H1 (cell line): ENCODE measurements around the gene GTF2IRD1. TPM values are rescaled to one million over a fixed set of nuclear protein-coding genes. Genes with fewer than 3 reads are reported as not detected.

Experiments
- CTCF ChIA-PET: fragments of 300-600 bp; sonication (Branson Sonifier 250); formaldehyde crosslinking; loops from one replicate; lab custom pipeline; 2021; ENCODE audit not compliant: partially characterized antibody; lab: Charles Lee
- POLR2A ChIA-PET: fragments of 300-600 bp; sonication (Branson Sonifier 250); formaldehyde crosslinking; loops from one replicate; lab custom pipeline; 2021; ENCODE audit warnings: inconsistent platforms; ENCODE audit not compliant: partially characterized antibody; lab: Charles Lee
- DNase-seq, 2 experiments: peaks; one replicate each; pipeline versions ENCODE4 v3.0.0 to v3.0.0-alpha.2; 2010 to 2022; ENCODE audit warnings: low spot score in 2 of 2, low read depth in 1 of 2, mixed read lengths in 1 of 2
- FAIRE-seq: peaks from 2 replicates; lab custom pipeline; 2011; peaks lifted over from hg19 to GRCh38; lab: Jason Lieb, UNC
- H2AFZ ChIP-seq: 2 replicates; pipeline ENCODE4 v1.8.1; 2012; ENCODE audit warnings: low read length, inconsistent platforms
- H2AK5ac ChIP-seq: 2 replicates; pipeline ENCODE4 v1.6.1; 2013; ENCODE audit warnings: low read depth, low read length
- H2BK120ac ChIP-seq: replicated peaks from 2 replicates; pipeline ENCODE3; 2013; ENCODE audit warnings: low read depth, low read length, inconsistent platforms
- H2BK12ac ChIP-seq: 2 replicates; pipeline ENCODE4 v1.6.1; 2013; ENCODE audit warnings: low read depth, low read length
- H2BK15ac ChIP-seq: 2 replicates; pipeline ENCODE4 v1.6.1; 2013; ENCODE audit warnings: low read length
- H2BK20ac ChIP-seq: 2 replicates; pipeline ENCODE4 v1.6.1; 2013; ENCODE audit warnings: low read length
- H2BK5ac ChIP-seq: 2 replicates; pipeline ENCODE4 v1.6.1; 2013; ENCODE audit warnings: low read depth, low read length
- H3K14ac ChIP-seq: 2 replicates; pipeline ENCODE4 v1.6.1; 2013; ENCODE audit warnings: inconsistent platforms; ENCODE audit not compliant: insufficient read length
- H3K18ac ChIP-seq: 2 replicates; pipeline ENCODE4 v1.6.1; 2013; ENCODE audit warnings: low read length; ENCODE audit errors: extremely low read depth
- H3K23ac ChIP-seq: 2 replicates; pipeline ENCODE4 v1.6.1; 2013; ENCODE audit warnings: inconsistent platforms; ENCODE audit not compliant: insufficient read length
- H3K23me2 ChIP-seq: 2 replicates; pipeline ENCODE4 v1.6.1; 2013; ENCODE audit warnings: low read depth, low read length
- H3K27ac ChIP-seq: 2 replicates; pipeline ENCODE4 v1.6.1; 2011; ENCODE audit warnings: low read depth, low read length, inconsistent platforms
- H3K27me3 ChIP-seq, 4 experiments: replicated peaks in 1 of 4; 1 replicate in 1 of 4; 2 replicates in 3 of 4; pipeline versions ENCODE4 v1.6.1 to v1.8.1; 2011 to 2013; ENCODE audit warnings: low read length in 3 of 4, mild to moderate bottlenecking in 3 of 4, inconsistent platforms in 2 of 4, mixed read lengths in 2 of 4, moderate library complexity in 1 of 4; ENCODE audit not compliant: control insufficient read depth in 3 of 4, insufficient read depth in 3 of 4; ENCODE audit errors: extremely low read depth in 1 of 4
- H3K36me3 ChIP-seq, 4 experiments: 2 replicates each; pipeline versions ENCODE4 v1.6.1 to v1.8.1; 2011 to 2013; ENCODE audit warnings: mild to moderate bottlenecking in 4 of 4, low read length in 3 of 4, moderate library complexity in 2 of 4, control low read depth in 1 of 4, inconsistent platforms in 1 of 4; ENCODE audit not compliant: insufficient read depth in 4 of 4, control insufficient read depth in 2 of 4
- H3K4ac ChIP-seq: replicated peaks from 2 replicates; pipeline ENCODE3; 2013; ENCODE audit warnings: low read length, low read depth, mixed read lengths, inconsistent platforms; ENCODE audit not compliant: insufficient read length
- H3K4me1 ChIP-seq, 4 experiments: replicated peaks in 1 of 4; 1 replicate in 1 of 4; 2 replicates in 3 of 4; pipeline versions ENCODE4 v1.6.1 to v1.8.1; 2011 to 2013; ENCODE audit warnings: low read length in 3 of 4, inconsistent platforms in 2 of 4, mixed read lengths in 1 of 4; ENCODE audit not compliant: insufficient read depth in 4 of 4, control insufficient read depth in 3 of 4
- H3K4me2 ChIP-seq, 2 experiments: 2 replicates each; pipeline versions ENCODE4 v1.6.1 to v1.8.1; 2011 to 2013; ENCODE audit warnings: low read depth in 2 of 2, low read length in 2 of 2, control low read depth in 1 of 2, inconsistent platforms in 1 of 2, mild to moderate bottlenecking in 1 of 2; ENCODE audit not compliant: insufficient read depth in 1 of 2
- H3K4me3 ChIP-seq, 4 experiments: fragments of 200-600, 300-600 bp in 1 of 4; sonication (generic), shearing (Covaris generic), sonication (Bioruptor Twin) in 1 of 4; 2 replicates each; pipeline versions ENCODE4 v1.5.1 to v1.8.1; 2011 to 2016; ENCODE audit warnings: low read length in 4 of 4, low read depth in 3 of 4, control low read depth in 2 of 4, inconsistent platforms in 2 of 4, mild to moderate bottlenecking in 2 of 4, mixed read lengths in 1 of 4, moderate library complexity in 1 of 4; ENCODE audit not compliant: insufficient read depth in 2 of 4; ENCODE audit errors: extremely low read depth in 1 of 4
- H3K56ac ChIP-seq: replicated peaks from 2 replicates; pipeline ENCODE3; 2013; ENCODE audit warnings: low read depth, mild to moderate bottlenecking, mixed read lengths, low read length, inconsistent platforms; ENCODE audit not compliant: insufficient read length
- H3K79me1 ChIP-seq: 2 replicates; pipeline ENCODE4 v1.6.1; 2013; ENCODE audit warnings: low read depth, low read length, control low read depth
- H3K79me2 ChIP-seq, 2 experiments: 2 replicates each; pipeline versions ENCODE4 v1.6.1 to v1.8.1; 2012 to 2013; ENCODE audit warnings: low read length in 2 of 2, mild to moderate bottlenecking in 2 of 2, inconsistent platforms in 1 of 2; ENCODE audit not compliant: insufficient read depth in 2 of 2, control insufficient read depth in 1 of 2
- H3K9ac ChIP-seq, 4 experiments: replicated peaks in 1 of 4; 1 replicate in 1 of 4; 2 replicates in 3 of 4; pipeline versions ENCODE4 v1.6.1 to v1.8.1; 2011 to 2013; ENCODE audit warnings: low read depth in 3 of 4, low read length in 3 of 4, control low read depth in 2 of 4, mild to moderate bottlenecking in 2 of 4, moderate library complexity in 2 of 4, inconsistent platforms in 1 of 4; ENCODE audit errors: extremely low read depth in 1 of 4
- H3K9me3 ChIP-seq, 2 experiments: 2 replicates each; pipeline versions ENCODE4 v1.6.1 to v1.8.1; 2012 to 2013; ENCODE audit warnings: mild to moderate bottlenecking in 2 of 2, moderate library complexity in 2 of 2, control low read depth in 1 of 2, inconsistent platforms in 1 of 2, low read depth in 1 of 2, low read length in 1 of 2, mixed read lengths in 1 of 2; ENCODE audit not compliant: insufficient read depth in 2 of 2
- H4K20me1 ChIP-seq, 2 experiments: replicated peaks in 1 of 2; 2 replicates each; pipeline versions ENCODE3 to v1.8.1; 2011 to 2013; ENCODE audit warnings: inconsistent platforms in 2 of 2, low read length in 2 of 2, mild to moderate bottlenecking in 1 of 2; ENCODE audit not compliant: insufficient read depth in 2 of 2, control insufficient read depth in 1 of 2
- H4K5ac ChIP-seq: 2 replicates; pipeline ENCODE4 v1.6.1; 2013; ENCODE audit warnings: low read length, low read depth, mixed read lengths, inconsistent platforms; ENCODE audit not compliant: insufficient read length
- H4K8ac ChIP-seq: 2 replicates; pipeline ENCODE4 v1.8.0; 2013; ENCODE audit warnings: mild to moderate bottlenecking, moderate library complexity, low read length, inconsistent platforms; ENCODE audit not compliant: insufficient read depth; ENCODE audit errors: extremely low read depth
- H4K91ac ChIP-seq: replicated peaks from 2 replicates; pipeline ENCODE3; 2013; ENCODE audit warnings: low read length, mixed read lengths, inconsistent platforms; ENCODE audit not compliant: insufficient read length
- ATF2 ChIP-seq: IDR thresholded peaks from 2 replicates; pipeline ENCODE4 v1.6.1; 2012; ENCODE audit warnings: low read length, inconsistent platforms
- ATF3 ChIP-seq: IDR thresholded peaks from 2 replicates; pipeline ENCODE4 v1.6.1; 2011; ENCODE audit warnings: low read depth, mild to moderate bottlenecking, low read length; ENCODE audit not compliant: insufficient read depth
- BCL11A ChIP-seq, 2 experiments: IDR thresholded peaks; one replicate each; pipeline ENCODE4 v1.6.1; 2011; ENCODE audit warnings: low read depth in 2 of 2, low read length in 2 of 2, mild to moderate bottlenecking in 2 of 2
- KDM1A ChIP-seq: fragments of 200-600, 300-600 bp; sonication (generic); IDR thresholded peaks from 2 replicates; pipeline ENCODE4 v1.7.1; 2016; ENCODE audit warnings: mild to moderate bottlenecking, low read length, borderline replicate concordance
- KDM4A ChIP-seq: IDR thresholded peaks from one replicate; pipeline ENCODE4 v1.7.1; 2012; ENCODE audit warnings: low read depth, mild to moderate bottlenecking, moderate library complexity, low read length, inconsistent platforms; ENCODE audit not compliant: severe bottlenecking
- POLR2AphosphoS5 ChIP-seq: IDR thresholded peaks from 2 replicates; pipeline ENCODE4 v1.6.1; 2011; ENCODE audit warnings: low read depth, low read length
- POU5F1 ChIP-seq: IDR thresholded peaks from 2 replicates; pipeline ENCODE4 v1.6.1; 2011; ENCODE audit warnings: low read depth, mild to moderate bottlenecking, low read length, moderate library complexity
- RAD21 ChIP-seq, 2 experiments: IDR thresholded peaks in 1 of 2; conservative IDR thresholded peaks in 1 of 2; 2 replicates each; pipeline ENCODE4 v1.6.1; 2011; ENCODE audit warnings: low read depth in 2 of 2, low read length in 2 of 2, improper control_type of control experiment in 1 of 2, inconsistent platforms in 1 of 2, mild to moderate bottlenecking in 1 of 2, moderate library complexity in 1 of 2
- SIN3A ChIP-seq, 2 experiments: IDR thresholded peaks in 1 of 2; conservative IDR thresholded peaks in 1 of 2; 2 replicates each; pipeline ENCODE4 v1.6.1; 2011 to 2012; ENCODE audit warnings: low read length in 2 of 2, improper control_type of control experiment in 1 of 2, low read depth in 1 of 2, mild to moderate bottlenecking in 1 of 2
- SP4 ChIP-seq: IDR thresholded peaks from 2 replicates; pipeline ENCODE4 v1.6.1; 2012; ENCODE audit warnings: low read length, inconsistent platforms
- SUZ12 ChIP-seq: fragments of 200-600 bp; sonication (generic); IDR thresholded peaks from 2 replicates; pipeline ENCODE4 v1.6.1; 2012; ENCODE audit warnings: mild to moderate bottlenecking, inconsistent platforms, low read length, moderate library complexity, mixed read lengths
- WGBS, 2 experiments: shearing (Covaris generic) in 1 of 2; methylation state at CpG; one replicate each; pipeline versions ENCODE4 v1.1.6 to v1.1.7; 2013 to 2015; ENCODE audit warnings: low lambda C conversion rate in 2 of 2, mixed read lengths in 2 of 2, inconsistent platforms in 1 of 2, low coverage in 1 of 2, missing lambda C conversion rate in 1 of 2; ENCODE audit not compliant: insufficient replicate concordance in 2 of 2, insufficient coverage in 1 of 2, insufficient read length in 1 of 2; ENCODE audit errors: extremely low coverage in 1 of 2, missing lambda C conversion rate in 1 of 2; 5-methylcytosine and 5-hydroxymethylcytosine counted together
- polyA plus RNA-seq, 7 experiments: library from polyadenylated mRNA; depleted of rRNA in 3 of 7; stranded (reverse) in 5 of 7; unstranded in 2 of 7; fragments of >200 nt in 5 of 7; fragments of 200-250 nt in 2 of 7; gene quantifications; 1 replicate in 5 of 7; 2 replicates in 1 of 7; 4 replicates in 1 of 7; pipeline versions ENCODE4 v1.2.1 to v1.2.3, GENCODE V29; 2011 to 2013; ENCODE audit warnings: missing spikeins in 2 of 7, mixed read lengths in 2 of 7
- total RNA-seq: library from RNA; stranded (reverse); fragmentation: NEBNext Ultra II Directional; extraction: Animal tissue kit (Norgen Biotek cat#: 25700); gene quantifications from 2 replicates; pipeline ENCODE4 v1.2.1, GENCODE V29; 2021

GTF2IRD1 gene
- total and polyA plus RNA-seq, 2 of the 8 experiments (the other 6 are each of a cell fraction or from before 2014, with no cell fraction given): 27.4 to 45.4 TPM

GRCh38 chr7:74519395-74519794 lies 65.7 kb downstream of the GTF2IRD1 start:
- POLR2A ChIA-PET: interaction anchor here (2.8 kb wide), 1 partner anchor 21 kb away, joined by 8 read pairs; no protein-coding TSS in a partner anchor
- 97% methylated on average over 13 of the region's 14 CpGs; no CpG with 5 or more reads in 1 of the 2 experiments for WGBS, 2 experiments
- TF ChIP-seq ATF3 (no peak), POU5F1 (no peak), KDM4A (no peak), BCL11A (IDR thresholded peaks at IDR 0.05; ENCODE audit: low read depth in 2 of 2, low read length in 2 of 2) (no peak), ATF2 (no peak), SP4 (no peak), POLR2AphosphoS5 (no peak), SUZ12 (no peak), SIN3A (conservative IDR thresholded peaks at IDR 0.05 in 1 of 2, IDR thresholded peaks at IDR 0.05 in 1 of 2; ENCODE audit: low read depth in 1 of 2, low read length in 2 of 2) (no peak), KDM1A (no peak), RAD21 (IDR thresholded peaks at IDR 0.05 in 1 of 2, conservative IDR thresholded peaks at IDR 0.05 in 1 of 2; ENCODE audit: low read depth in 2 of 2, low read length in 2 of 2) (no peak)

More at GRCh38 chr7:74519395-74519794, 65.7 kb downstream of the GTF2IRD1 start:
- Histone ChIP-seq H3K4me3 (no peak overlapping the region), H2BK5ac (no peak overlapping the region), H2AFZ (no peak overlapping the region), H3K9me3 (no peaks in the 10 kb centered on the region), H3K36me3 (peaks cover 4 to 47% (median 31%) of the 10 kb centered on the region in 4 experiments; a peak in 7 of 8 replicates), H2AK5ac (no peak overlapping the region), H3K9ac (no peak overlapping the region), H4K8ac (no peak overlapping the region), H3K23me2 (no peaks in the 10 kb centered on the region), H3K14ac (no peak overlapping the region), H3K56ac (no peak overlapping the region), H3K79me2 (no peaks in the 10 kb centered on the region), H2BK120ac (no peak overlapping the region), H3K27ac (no peak overlapping the region), H2BK15ac (no peak overlapping the region), H3K4ac (no peak overlapping the region), H2BK20ac (no peak overlapping the region), H4K91ac (no peak overlapping the region), H3K79me1 (no peaks in the 10 kb centered on the region), H4K20me1 (peaks cover 0 to 3% of the 10 kb centered on the region in 2 experiments), H3K27me3 (no peaks in the 10 kb centered on the region), H2BK12ac (no peak overlapping the region), H3K4me1 (no peaks in the 10 kb centered on the region), H3K23ac (no peak overlapping the region), H3K4me2 (no peak overlapping the region), H3K18ac (no peak overlapping the region), H4K5ac (no peak overlapping the region)
- DNase-seq: no peak
- CTCF ChIA-PET: interaction anchor here (1.3 to 1.5 kb wide), 2 partner anchors 8 to 49 kb away, joined by 3 to 4 read pairs; no protein-coding TSS in a partner anchor
- FAIRE-seq: no peak
